GM18505 (cell line): ENCODE results near the gene TGFBR2.

Source experiments
- ATAC-seq: cut with Tn5 transposase; IDR thresholded peaks from one replicate; pipeline ENCODE4 v1.9.1; 2021; ENCODE audit not compliant: unreplicated experiment
- POLR2A ChIP-seq: IDR thresholded peaks from 4 replicates; pipeline ENCODE4 v1.6.1; 2011; ENCODE audit warnings: borderline replicate concordance; ENCODE audit not compliant: insufficient read depth, insufficient read length; ENCODE audit errors: extremely low read depth

TGFBR2 gene

DNA sequence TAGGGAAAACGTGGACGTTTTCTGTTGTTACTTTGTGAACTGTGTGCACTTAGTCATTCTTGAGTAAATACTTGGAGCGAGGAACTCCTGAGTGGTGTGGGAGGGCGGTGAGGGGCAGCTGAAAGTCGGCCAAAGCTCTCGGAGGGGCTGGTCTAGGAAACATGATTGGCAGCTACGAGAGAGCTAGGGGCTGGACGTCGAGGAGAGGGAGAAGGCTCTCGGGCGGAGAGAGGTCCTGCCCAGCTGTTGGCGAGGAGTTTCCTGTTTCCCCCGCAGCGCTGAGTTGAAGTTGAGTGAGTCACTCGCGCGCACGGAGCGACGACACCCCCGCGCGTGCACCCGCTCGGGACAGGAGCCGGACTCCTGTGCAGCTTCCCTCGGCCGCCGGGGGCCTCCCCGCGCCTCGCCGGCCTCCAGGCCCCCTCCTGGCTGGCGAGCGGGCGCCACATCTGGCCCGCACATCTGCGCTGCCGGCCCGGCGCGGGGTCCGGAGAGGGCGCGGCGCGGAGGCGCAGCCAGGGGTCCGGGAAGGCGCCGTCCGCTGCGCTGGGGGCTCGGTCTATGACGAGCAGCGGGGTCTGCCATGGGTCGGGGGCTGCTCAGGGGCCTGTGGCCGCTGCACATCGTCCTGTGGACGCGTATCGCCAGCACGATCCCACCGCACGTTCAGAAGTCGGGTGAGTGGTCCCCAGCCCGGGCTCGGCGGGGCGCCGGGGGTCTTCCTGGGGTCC, at the start of gene TGFBR2:
Gene TGFBR2 (plus strand): TSS at position 301 of the 731 bp plus-strand sequence. CDS start 283 bp downstream, at position 584.
- ATAC-seq: peak; percentile 81
- no peak for TF ChIP-seq POLR2A

DNA sequence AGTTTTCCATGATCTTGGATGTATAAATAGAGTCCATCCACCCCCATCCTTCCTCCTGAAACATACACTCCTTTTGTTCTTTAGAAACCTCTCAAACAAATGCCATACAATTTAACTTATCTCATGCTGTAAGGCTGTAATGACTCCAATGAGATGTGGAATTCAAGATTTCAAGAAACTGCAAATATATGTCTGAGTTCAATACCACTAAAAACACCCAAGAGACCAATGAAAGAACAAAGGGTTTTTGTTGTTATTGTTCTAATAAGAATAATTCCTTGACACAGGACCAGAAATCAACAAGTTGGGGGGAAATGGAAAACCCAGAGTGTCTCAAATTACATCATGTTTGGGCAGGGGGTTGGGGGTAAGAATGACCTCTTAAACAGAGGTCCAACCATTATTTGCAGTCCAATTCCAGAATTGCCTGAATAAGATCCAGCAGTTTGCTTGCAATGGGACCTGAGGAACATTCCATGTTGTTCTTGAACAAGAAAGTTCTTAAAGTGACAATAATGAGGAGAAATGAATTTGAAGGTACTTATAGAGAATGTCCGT, 48.6 kb upstream of the TGFBR2 start:
- ATAC-seq: no peak
- no peak for TF ChIP-seq POLR2A

DNA sequence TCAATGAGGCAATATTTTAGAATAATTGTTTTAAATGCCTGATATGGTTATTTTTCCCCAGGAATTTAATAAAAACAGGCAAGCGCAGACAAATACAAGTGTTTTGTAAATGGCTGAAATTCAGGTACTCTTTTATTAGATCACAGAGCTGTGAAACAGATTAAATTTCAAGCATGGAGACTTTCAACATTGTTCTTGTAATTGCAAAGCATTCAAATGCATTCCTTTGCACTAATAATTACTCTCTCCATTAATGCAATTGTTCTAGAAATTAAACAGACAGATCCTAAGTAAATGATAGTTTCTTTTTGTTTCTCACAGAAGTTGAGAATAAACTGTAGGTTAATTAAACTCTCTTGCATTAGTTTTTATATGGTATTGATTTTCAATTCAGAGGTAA, 42.4 kb upstream of the TGFBR2 start:
- ATAC-seq: no peak
- TF ChIP-seq POLR2A: no peak

DNA sequence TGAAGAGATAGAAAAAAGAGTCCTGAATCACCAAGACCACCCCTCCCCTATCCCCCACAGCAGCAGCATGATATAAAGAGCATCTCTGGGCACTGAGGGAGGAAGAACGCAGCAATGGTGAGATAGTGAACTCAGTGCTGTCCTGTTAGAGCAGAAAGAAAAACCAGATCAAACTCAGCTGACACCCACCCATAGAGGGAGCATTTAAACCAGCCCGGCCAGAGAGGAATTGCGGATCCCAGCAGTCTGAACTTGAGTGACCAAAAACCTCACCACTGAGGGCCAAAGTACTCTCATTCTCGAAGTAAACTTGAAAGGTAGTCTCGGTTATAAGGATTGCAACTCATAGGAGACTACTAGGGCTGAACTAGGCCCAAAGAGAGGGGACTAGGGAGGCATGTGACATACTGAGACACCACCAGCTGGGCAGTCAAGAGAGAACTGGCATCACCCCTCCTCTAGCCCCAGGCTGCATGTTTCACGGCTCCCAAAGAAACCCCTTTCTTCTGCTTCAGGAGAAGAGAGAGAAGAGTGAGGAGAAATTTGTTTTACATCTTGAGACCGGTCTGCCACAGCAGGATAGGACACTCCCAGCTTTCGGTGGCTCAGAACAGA, 39.2 kb upstream of the TGFBR2 start:
- ATAC-seq: no peak

DNA sequence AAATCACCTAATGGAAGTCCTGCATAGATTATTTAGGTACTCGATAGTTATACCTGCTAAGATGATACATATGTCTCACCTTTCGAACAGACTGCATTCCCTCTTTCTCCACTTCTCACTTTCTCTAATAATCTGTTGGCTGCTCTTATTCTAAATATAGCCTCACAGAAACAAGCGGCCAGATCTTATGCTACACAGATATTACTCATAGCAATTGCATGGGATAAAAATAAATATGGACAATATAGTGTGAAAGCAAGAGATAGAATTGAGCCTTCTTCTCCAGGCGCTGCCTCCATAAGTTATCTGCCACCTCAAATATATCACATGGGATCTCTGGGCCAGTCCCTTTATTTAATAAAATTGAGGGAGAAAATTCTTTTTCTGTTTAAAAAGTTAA, 29.5 kb upstream of the TGFBR2 start:
- no peak for TF ChIP-seq POLR2A
- ATAC-seq: no peak

More for the DNA sequence above, 39.2 kb upstream of the TGFBR2 start:
- TF ChIP-seq POLR2A: no peak

DNA sequence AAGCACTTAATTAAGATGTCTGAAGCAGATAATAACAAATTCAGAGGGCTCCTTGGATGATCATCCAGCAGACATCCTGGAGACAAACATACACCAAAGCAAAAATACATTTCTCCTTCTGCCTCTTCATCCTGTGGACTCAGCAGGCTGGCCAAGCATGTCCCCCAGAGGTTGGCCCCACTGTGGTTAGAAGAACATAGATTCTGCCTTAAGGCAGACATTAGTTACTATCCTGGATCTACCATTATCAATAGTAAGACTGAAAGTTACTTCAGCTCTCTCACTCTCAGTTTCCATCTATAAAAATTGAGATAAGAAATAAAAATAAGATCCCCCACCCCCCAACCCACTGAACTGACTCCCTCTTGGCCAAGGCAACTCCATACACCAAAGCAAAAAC, 28.6 kb upstream of the TGFBR2 start:
- peak; percentile 94 for ATAC-seq
- no peak for TF ChIP-seq POLR2A

DNA sequence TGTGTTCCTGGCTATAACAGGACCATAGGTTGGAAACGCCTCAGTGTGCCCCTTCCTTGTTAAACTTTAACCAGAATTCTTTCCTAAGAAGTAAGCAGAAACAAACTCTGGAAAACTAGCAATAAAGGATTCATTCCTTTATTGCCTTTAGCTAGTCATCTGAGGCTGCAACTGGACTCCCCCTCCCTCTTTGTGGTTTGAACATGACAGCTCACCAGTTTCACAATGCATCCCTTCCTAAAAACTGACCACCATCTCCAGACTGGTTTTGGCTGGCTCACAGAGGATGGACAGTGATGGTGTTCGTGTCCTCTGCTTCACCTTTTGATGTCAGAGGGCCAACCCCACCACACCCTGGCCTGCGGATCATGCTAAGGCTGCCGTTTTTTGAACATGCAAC, 27.9 kb upstream of the TGFBR2 start:
- TF ChIP-seq POLR2A: no peak
- peak; percentile 29 for ATAC-seq

DNA sequence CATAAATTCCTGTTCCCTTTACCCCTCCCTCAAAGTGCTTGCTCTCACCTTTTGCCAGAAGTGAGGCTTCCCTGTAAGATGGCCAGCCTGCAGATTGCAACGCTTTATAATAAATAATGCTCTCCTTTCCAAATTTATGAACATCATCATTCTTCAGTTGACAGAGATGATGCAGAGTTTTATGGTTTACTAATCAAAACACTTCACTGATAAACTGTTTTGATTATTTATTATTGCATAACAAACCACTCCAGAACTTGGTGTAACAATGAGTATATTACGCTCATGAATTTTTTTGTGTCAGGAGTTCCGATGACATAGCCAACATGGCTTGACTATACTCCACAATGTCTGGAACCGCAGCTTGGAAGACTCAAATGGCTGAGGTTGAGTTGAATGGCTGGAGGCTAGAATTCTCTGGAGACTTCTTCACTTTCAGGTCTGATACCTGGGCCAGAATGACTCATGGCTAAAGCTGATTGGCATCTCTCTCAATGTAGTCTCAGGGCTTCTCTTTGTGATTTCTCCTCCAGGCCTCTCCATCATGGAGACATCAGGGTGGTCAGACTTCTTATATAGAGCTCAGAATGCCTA, 27.3 kb upstream of the TGFBR2 start:
- no peak for ATAC-seq
- no peak for TF ChIP-seq POLR2A

DNA sequence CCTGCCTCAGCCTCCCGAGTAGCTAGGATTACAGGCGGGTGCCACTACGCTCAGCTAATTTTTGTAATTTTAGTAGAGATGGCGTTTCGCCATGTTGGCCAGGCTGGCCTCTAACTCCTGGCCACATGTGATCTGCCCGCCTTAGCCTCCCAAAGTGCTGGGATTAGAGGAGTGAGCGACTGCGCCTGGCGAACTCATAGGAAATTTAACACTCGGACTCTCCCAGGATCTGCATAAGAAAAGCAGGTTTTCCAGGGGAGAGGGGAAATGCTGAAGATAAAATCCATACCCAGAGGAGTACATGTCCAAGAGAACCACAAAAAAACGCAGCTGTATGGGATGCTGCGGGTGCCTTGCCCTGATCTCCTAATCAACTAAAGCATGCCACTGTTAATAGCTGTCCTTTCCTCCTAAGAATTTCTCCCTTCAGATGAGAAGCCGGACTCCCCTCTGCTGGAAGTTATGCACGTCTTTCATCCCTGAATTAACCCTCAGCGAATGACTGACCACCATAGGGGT, 25.3 kb upstream of the TGFBR2 start:
- no peak for TF ChIP-seq POLR2A
- no peak for ATAC-seq

DNA sequence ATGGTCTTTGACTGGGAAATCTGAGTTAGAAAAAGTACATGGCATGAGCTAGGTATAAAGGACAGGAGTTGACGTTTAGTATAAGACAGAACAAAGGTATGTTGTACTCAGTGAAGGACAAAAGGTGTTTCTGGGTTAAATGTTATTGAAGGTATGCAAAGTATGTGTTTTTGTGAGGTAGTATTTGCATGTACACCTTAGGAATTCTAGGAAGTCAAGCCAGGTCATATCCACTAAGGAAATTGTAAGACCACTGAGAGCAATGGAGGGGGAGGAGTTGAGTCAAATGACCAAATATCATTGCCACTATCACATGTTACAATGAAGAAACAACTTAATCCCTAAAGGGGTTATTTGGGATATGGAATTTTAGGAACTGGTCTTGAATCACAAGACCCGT, 24.4 kb upstream of the TGFBR2 start:
- TF ChIP-seq POLR2A: no peak
- ATAC-seq: no peak

DNA sequence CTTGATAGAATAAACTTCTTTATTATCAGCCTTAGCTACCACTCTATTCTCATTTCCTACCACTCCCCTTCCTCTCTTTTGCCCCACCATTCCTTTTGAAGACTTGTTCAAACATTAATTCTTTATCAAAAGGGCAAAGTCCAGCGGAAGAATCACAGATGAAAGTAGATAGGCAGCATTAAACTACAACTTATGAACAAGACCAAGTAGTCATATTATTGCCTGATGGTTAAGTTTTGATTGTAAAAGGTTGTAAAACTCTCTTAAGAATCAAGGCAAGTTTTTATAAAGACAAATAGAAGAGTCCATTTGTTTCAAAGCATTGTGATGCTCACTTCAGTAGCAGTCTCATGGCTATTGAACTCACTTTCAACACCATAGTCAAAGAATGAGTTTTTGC, 22.4 kb upstream of the TGFBR2 start:
- no peak for TF ChIP-seq POLR2A
- ATAC-seq: no peak

DNA sequence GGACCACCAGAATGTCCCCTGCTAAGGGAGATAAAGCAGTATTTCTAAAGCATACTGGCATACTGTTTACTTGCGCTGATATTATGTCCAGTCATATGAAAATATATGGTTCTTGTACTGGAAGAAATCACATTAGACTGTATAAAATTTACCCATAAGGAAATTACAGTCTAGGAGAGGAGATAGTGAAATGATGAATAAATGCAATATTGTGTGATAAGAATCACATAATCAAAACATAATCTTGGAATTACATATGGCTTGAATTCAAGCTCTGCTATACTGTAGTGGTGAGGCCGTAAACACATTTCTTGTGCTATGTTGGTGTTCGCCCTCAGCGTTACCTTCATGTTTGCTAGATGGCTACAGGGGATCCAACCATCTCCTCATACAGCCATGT, 20.7 kb upstream of the TGFBR2 start:
- TF ChIP-seq POLR2A: no peak

DNA sequence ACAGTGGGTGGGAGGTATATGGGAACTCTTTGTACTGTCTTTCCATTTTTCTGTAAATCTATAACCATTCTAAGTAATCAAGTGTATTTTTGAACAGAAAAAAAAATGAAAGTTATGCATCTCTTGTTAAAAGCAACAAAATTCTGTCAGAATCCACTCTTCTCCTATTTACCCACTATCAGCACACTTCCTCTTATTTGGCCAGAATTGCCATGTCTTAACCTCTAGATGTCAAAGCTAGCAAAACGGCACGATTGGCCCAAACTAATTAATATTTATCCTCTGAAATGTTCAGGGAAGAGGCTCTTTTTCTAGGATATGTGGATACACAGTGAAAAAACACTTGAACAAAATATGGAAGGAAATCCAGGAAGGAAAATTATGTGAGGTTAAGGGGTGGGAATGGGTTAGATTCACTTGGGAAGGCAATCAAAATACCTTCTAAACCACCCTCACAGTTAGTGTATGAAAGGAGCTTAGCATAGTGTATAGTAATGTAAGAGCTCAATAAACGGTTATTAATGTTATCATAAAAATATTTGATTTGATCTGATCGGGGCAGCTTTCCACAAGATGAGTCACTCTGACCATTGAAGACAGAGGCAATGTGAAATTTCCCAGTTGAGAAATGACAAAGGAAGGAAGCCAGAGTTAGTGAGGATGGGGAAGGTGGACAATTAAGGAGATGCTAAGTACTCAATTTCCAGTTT, 20.1 kb upstream of the TGFBR2 start:
- no peak for TF ChIP-seq POLR2A
- no peak for ATAC-seq

More for the DNA sequence above, 20.7 kb upstream of the TGFBR2 start:
- ATAC-seq: no peak

DNA sequence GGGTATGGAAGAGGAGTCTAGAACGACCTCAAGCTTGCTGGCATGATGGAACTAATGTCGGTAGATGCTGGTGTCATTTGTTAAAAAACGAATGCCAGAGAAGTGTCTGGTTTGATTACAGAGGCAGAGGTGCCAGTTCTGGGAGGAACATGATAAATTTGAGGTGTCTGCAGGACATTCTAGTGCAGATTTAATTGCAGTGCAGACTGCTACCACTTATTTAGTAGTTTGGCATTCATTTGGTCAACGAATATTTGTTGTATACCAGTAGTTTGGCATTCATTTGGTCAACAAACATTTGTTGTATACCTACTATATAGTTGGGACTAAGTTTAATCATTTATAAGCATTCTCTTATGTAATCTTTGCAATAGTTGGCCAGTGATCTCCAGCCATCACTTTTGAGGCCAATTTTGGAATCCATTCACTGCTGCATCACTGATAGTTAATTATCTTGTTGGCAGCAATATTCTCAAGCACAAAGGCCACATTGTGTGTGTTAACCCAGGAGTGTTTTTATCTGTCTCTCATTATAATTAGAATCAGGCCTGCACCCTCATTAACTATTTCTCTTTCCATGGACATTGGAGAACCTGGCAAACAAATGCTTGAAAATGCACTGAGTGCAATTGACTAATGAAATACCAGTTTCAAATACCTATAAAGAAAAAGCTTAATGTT, 19.5 kb upstream of the TGFBR2 start:
- no peak for TF ChIP-seq POLR2A
- no peak for ATAC-seq
